Measurements from ENCODE around the gene APOL6.

APOL6 gene, protein sequence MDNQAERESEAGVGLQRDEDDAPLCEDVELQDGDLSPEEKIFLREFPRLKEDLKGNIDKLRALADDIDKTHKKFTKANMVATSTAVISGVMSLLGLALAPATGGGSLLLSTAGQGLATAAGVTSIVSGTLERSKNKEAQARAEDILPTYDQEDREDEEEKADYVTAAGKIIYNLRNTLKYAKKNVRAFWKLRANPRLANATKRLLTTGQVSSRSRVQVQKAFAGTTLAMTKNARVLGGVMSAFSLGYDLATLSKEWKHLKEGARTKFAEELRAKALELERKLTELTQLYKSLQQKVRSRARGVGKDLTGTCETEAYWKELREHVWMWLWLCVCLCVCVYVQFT

DNA sequence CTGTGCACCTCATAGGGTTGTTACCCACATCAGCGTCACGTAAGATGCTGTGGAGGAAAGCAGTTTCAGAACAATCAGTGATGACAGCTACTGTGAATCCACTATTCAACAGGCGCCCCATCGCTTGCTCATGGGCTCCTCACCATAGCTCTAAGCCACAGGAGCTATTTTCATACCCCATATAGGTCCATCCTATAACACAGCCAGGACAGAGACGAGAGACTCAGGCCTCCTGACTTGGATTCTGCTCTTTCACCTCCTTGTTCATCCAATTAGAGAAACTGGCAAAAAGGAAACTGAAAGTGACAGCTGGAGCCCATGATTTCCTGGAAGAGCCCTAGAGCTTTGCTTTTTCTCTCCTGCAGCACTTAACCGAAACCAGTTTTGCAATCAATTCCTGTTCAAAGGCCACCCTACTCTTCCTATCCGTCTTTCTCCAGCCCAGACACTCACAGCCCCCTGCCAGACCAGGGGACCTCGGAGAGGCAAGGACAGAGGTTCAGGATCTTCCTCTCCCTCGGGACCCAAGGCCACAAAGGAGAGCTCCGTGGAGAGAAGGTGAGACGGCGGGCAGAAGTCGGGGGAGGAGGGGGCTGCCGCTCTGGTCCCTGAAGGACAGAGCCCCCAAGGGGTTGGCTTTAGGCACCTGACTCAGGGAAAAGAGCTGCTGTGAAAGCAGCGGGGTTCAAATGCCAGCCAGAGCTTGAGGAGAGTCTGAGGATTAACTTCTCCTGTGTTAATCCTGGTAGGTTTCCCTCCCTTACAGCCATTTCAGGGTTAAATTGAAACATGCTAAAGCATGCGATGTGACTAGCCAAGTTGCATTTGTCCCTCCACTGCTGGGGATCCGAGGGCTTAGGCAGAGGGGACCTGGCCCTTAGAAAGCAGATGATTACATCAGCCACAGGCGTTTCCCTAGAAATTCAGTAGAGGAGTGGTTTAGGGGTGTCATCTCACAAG lies at the start of gene APOL6:
Gene APOL6 (plus strand): TSS at position 381 of the 960 bp plus-strand sequence. CDS start 7,980 bp downstream, outside the sequence.
- H3K4me3 ChIP-seq (ENCODE audit: control insufficient read depth, low read depth, low read length), result peak within 1 kb of the TSS; percentile 86
- no peak for DNase-seq (ENCODE audit: low read depth)
- TF ChIP-seq, protein P1, sequence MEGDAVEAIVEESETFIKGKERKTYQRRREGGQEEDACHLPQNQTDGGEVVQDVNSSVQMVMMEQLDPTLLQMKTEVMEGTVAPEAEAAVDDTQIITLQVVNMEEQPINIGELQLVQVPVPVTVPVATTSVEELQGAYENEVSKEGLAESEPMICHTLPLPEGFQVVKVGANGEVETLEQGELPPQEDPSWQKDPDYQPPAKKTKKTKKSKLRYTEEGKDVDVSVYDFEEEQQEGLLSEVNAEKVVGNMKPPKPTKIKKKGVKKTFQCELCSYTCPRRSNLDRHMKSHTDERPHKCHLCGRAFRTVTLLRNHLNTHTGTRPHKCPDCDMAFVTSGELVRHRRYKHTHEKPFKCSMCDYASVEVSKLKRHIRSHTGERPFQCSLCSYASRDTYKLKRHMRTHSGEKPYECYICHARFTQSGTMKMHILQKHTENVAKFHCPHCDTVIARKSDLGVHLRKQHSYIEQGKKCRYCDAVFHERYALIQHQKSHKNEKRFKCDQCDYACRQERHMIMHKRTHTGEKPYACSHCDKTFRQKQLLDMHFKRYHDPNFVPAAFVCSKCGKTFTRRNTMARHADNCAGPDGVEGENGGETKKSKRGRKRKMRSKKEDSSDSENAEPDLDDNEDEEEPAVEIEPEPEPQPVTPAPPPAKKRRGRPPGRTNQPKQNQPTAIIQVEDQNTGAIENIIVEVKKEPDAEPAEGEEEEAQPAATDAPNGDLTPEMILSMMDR (IDR thresholded peaks at IDR 0.05; ENCODE audit: control insufficient read depth, insufficient read depth, low read depth, low read length, missing control alignments), result no peak

DNA sequence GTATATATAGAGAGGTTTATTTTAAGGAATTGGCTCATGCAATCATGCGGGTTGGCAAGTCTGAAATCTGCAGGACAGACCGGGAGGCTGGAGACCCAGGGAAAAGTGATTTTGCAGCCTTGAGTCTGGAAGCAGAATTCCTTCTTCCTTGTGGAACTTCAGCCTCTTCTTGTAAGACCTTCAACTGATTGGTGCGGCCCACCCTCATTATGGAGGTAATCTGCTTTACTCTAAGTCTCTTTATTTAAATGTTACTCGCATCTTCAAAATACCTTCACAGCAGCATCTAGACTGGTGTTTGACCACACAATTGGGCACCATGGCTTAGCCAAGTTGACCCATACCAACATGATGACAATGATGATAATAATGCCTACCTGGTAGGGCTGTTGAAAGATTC lies 48.9 kb upstream of the APOL6 start:
- DNase-seq (ENCODE audit: low read depth), result no peak
- TF ChIP-seq, protein P1 (IDR thresholded peaks at IDR 0.05; ENCODE audit: control insufficient read depth, insufficient read depth, low read depth, low read length, missing control alignments), result no peak
- H3K4me3 ChIP-seq (ENCODE audit: control insufficient read depth, low read depth, low read length), result no peak overlapping the region

DNA sequence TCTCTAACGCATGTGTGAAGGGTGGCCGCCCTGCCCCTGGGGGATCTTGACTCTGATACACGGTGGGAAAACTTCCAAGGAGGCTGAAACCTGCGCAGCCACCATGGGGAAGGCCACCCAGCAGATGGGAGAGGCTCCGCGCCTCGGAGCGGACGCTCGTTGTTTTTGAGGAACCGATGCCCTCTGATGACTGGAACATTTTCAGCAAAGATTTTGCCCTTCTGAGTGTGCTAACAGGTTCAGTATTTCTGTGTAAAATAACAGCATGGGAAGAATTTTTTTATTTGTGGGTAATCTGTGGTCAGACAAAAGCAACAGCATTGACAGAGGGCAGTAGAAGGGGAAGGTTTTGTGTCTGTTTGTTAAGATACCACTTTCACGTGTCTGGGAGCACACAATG lies 47.8 kb upstream of the APOL6 start:
- H3K4me3 ChIP-seq (ENCODE audit: control insufficient read depth, low read depth, low read length), result no peak overlapping the region
- TF ChIP-seq, protein P1 (IDR thresholded peaks at IDR 0.05; ENCODE audit: control insufficient read depth, insufficient read depth, low read depth, low read length, missing control alignments), result no peak
- no peak for DNase-seq (ENCODE audit: low read depth)

- no peak for DNase-seq (ENCODE audit: low read depth)
- TF ChIP-seq, protein P1 (IDR thresholded peaks at IDR 0.05; ENCODE audit: control insufficient read depth, insufficient read depth, low read depth, low read length, missing control alignments), result no peak
- no peak overlapping the region for H3K4me3 ChIP-seq (ENCODE audit: control insufficient read depth, low read depth, low read length)
These were observed 47.1 kb upstream of the APOL6 start for GRCh38 chr22:35601013-35601580.

DNA sequence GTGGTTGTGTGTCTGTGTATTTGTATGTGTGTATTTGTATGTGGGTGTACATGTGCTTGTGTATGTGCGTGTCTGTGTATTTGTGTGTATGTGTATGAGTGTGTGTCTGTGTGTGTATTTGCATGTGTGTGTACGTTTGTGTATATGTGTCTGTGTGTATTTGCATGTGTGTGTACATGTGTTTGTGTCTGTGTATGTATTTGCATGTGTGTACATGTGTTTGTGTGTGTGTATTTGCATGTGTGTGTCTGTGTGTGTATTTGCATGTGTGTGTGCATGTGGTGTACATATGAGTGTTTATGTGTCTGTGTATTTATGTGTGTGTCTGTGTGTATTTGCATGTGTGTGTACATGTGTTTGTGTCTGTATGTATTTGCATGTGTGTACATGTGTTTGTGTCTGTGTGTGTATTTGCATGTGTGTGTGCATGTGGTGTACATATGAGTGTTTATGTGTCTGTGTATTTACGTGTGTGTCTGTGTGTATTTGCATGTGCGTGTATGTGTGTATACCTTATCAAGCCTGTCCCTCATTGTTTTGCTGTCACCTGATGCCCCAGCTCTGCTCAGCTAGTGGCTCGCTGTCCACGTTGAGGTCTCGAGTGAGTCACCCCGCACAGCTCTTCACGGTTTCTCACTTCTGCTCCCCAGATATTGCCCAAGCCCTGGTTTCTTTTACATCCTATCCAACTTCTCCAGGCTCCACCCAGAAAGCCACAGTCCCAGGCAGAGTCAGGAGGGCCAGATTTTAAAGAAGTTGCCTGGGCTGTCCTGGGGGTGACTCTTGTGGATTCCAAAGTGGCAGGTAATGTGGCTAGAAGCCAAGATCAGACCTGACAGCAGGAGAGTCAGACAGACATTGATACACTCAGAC lies 46.3 kb upstream of the APOL6 start:
- DNase-seq (ENCODE audit: low read depth), result peak; percentile 55
- TF ChIP-seq, protein P1 (IDR thresholded peaks at IDR 0.05; ENCODE audit: control insufficient read depth, insufficient read depth, low read depth, low read length, missing control alignments), result no peak
- H3K4me3 ChIP-seq (ENCODE audit: control insufficient read depth, low read depth, low read length), result no peak overlapping the region
